ELF-1 (cell line): Measurements from ENCODE around the gene RPLP2.

Experiments
- DNase-seq: peaks from one replicate; pipeline ENCODE4 v3.0.0-alpha.2; 2016; ENCODE audit warnings: low read depth, low spot score

Gene RPLP2

DNA sequence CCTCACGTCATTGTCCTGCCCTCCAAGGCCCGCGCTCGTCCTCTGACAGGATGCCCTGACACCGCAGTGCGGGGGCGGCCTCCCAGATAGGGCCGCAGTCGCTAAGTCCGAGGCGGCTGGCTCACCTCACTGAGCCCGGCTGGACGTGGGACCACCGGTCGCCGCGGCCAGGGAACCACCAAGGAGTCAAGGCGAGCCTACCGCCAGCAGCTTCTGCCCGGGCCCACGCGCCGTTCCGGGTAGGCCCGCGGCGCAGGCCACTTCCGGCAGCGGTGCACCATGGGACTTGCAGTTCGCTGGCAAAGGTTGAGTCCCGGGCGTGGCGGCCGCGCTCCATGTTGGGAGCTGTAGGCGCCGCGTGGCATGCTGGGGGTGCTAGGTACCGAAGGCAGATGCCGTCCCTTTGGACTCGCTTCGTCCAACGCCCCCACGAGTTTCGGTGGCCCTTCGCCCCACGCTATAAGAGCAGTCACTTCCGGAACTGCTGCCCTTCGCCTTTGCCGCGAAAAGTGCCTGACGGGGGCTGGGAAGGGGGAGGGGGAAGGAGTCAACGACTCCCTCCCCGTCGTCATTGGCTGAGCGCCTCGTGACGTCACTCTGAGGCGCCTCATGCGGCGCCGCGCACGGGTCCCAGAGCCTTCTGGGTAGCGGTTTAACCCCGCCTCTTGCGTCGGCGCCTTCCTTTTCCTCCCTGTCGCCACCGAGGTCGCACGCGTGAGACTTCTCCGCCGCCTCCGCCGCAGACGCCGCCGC lies at the start of gene RPLP2:
RPLP2 (plus strand) TSS at position 681 of the 753 bp plus-strand sequence. CDS start 268 bp downstream, outside the sequence.
- peak; percentile 98 for DNase-seq

DNA sequence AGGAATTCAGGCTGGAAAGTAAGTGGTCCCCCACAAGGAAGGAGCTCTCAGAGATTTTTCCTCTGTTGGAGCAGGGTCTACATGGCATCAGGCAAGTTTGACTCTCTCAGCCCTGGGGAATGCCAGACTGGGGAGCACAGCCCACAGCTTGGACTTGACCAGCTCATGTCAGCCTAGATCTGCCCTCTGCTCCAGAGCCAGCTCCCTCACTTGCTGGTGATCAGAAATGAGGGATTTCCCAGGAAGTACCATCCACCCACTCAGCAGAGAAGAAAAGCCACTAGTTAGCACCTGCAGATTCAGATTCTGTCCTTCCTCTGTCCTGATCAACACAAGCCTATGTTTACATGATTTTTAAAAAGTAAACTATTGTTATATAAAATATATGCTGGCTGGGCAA lies 49.5 kb upstream of the RPLP2 start:
- DNase-seq = no peak

- DNase-seq = no peak
Measured at GRCh38 chr11:761526-762108, 48.1 kb upstream of the RPLP2 start.

DNA sequence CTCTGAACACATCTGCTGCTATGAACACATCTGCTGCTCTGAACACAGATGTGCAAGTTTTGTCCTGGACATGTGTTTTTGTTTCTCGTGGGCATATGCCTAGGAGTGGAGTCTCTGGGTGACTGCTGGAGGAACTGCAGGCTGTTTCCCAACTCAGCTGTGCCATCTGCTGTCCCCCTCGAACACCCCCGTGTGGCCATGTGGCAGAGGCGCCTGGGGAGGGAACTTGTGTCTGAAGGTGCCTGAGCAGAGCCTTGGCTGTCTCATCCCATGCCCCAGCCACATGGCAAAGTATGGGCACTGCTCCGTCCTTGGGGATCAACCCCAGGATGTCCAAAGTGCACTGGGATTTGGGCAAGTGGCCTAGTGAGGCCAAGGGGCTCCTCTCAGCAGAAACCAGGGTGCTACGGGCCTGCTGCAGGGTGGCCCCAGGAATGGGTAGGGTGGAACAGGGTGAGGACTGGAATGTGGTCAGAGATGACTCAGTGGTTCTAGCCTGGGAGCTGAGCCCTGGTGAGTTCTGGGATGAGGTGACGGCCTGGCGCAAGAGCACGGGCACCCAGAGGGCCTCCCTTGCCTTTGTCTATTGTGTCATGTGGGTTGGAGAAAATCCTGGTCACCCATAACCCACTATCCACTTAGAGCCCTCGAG lies 47.2 kb upstream of the RPLP2 start:
- no peak for DNase-seq

DNA sequence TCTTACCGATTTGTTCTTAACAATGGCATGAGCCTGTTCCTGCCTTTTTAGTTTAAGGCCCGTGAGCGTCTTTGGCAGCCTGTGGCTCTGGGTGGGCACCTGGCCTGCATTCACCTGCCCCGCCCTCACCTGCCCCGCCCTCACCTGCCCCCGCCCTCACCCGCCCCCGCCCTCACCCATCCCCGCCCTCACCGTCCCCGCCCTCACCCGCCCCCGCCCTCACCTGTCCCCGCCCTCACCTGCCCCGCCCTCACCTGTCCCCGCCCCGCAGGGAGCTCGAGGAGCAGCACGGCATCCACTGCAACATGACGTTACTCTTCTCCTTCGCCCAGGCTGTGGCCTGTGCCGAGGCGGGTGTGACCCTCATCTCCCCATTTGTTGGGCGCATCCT lies 46.7 kb upstream of the RPLP2 start:
- DNase-seq = no peak

DNA sequence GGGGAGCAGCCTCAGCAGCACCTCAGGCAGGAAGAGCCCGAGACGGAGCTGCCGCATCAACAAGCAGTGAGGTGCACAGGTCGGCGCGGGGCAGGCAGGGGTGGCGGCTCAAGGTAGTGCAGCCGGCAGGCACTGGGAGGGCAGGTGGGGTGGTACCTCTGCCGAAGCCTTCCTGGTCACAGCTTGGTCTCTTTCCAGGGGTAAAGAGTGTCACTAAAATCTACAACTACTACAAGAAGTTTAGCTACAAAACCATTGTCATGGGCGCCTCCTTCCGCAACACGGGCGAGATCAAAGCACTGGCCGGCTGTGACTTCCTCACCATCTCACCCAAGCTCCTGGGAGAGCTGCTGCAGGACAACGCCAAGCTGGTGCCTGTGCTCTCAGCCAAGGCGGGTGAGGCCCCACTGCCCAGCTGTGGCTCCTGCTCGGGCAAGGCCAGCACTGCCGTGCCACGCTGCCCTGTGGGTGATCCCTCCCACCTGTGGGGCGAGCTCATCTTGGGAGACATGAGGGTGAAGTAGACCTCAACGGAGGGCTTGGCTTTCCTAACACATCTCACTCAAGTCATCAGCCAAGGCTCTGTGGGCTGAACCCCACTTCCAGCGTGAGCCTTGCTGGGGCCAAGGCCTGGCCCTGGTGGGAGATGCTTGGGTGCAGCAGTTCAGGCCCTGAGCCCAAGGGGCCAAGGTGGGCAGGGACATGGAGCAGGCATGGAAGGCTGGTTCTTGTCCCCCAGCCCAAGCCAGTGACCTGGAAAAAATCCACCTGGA lies 46.0 kb upstream of the RPLP2 start:
- no peak for DNase-seq

DNA sequence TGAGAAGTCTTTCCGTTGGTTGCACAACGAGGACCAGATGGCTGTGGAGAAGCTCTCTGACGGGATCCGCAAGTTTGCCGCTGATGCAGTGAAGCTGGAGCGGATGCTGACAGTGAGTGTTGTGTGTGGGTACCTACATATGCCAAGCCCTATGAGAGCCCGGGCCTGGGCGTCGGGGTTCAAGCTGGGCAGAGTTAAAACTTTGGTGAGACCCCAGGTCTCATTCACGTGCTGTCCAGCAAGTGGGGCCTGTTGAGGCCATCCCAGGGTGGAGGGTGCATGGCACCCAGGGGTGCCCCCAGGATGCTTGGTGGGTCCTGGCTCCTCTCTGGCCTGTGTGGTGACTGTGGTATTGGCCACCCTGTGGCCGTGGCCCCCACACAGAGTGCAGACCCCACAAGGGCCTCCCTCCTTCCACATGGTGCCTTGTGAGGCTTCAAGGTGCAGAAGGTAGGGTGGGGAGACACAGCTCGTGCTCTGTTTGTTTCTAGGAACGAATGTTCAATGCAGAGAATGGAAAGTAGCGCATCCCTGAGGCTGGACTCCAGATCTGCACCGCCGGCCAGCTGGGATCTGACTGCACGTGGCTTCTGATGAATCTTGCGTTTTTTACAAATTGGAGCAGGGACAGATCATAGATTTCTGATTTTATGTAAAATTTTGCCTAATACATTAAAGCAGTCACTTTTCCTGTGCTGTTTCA lies 45.3 kb upstream of the RPLP2 start:
- no peak for DNase-seq

- DNase-seq = peak; percentile 72
Measured at GRCh38 chr11:765025-765801, 44.6 kb upstream of the RPLP2 start.

GRCh38 chr11:765802-766091 lies 44.0 kb upstream of the RPLP2 start:
- DNase-seq = no peak

GRCh38 chr11:766106-766935 lies 43.4 kb upstream of the RPLP2 start:
- no peak for DNase-seq

DNA sequence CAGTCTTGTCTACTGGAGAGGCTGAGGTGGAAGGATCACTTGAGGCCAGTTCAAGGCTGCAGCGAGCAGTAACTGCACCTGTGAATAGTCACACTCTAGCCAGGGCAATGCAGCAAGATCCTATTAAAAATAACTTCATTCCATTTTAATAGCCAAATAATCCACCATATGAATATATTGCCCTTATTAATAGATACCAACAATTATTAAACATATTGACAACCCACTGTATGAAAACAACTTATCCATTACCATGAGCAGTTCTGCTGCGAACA lies 42.9 kb upstream of the RPLP2 start:
- no peak for DNase-seq

DNA sequence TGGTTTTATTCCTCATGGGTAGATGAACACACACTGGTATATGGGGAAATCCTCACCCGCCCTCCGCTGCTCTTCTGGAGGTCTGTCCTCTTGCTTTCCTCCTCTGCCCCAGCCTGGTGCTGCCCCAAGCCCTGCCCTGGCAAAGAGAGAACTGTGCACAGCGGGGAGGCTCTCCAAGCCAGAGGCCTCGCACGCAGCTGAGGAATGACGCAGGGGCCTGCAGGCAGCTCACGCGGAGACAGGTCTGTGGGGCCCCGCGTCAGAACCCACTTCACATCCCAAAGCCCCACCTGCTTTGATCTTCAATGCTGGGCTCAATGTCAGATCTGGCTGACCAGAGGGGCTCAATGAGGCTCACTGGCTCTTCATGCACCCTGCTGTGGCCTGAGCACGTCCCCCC lies 42.5 kb upstream of the RPLP2 start:
- no peak for DNase-seq

GRCh38 chr11:769887-770641 lies 39.7 kb upstream of the RPLP2 start:
- DNase-seq = no peak

- no peak for DNase-seq
Measured at GRCh38 chr11:770642-771616, 38.8 kb upstream of the RPLP2 start.

DNA sequence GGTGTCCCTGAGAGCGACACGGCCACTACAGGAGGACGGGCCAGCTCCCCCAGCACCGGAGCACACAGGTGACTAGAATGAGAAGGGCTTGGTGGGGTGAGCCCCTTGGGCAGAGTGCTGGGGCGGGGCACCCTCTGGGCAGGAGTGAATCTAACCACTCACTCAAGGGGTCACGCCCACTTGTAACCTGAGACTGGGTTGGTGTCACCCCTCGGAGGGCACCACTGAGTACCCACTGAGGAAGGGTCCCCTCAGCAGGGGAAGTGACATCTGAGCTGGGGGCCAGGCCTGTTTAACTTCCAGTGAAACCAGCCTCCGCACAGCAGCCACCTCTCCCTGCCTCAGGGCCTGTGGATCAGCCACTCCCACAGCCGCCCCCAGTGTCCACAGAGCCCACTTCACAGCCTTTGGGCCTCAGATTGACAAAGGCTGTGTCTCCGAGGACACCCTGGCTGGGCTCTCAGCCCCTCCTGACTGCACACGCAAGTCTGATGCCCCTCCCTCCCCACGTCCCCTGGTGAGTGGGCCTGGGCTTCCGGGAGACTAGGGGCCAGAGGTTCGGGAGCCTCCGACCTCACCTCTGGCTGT lies 38.1 kb upstream of the RPLP2 start:
- no peak for DNase-seq

GRCh38 chr11:772429-773390 lies 37.1 kb upstream of the RPLP2 start:
- no peak for DNase-seq

GRCh38 chr11:773425-773824 lies 36.3 kb upstream of the RPLP2 start:
- DNase-seq = no peak
